ENCODE data around the gene DGKQ. TPM values are rescaled to one million over a fixed set of nuclear protein-coding genes. Genes with fewer than 3 reads are reported as not detected.
"Not testable (repeated sequence)": the region's sequence is repeated elsewhere in the genome, so short reads cannot be mapped to it uniquely, and the experiment has no call there.

The DGKQ gene
- total RNA-seq, 1 donor from 2014 or later: 15.0 TPM

- Mint-ChIP-seq H3K27me3 (ENCODE audit: low read depth) (peaks cover 72% of the 10 kb centered on the region), H3K27ac (ENCODE audit: unreplicated experiment) (no peak overlapping the region), H3K4me3 (no peak overlapping the region), H3K36me3 (ENCODE audit: low read depth) (peaks cover 3% of the 10 kb centered on the region), H3K9me3 (no peaks in the 10 kb centered on the region), H3K4me1 (peaks cover 4% of the 10 kb centered on the region)
- no peak for DNase-seq (ENCODE audit: low read depth, low spot score)
- TF ChIP-seq, protein P1, sequence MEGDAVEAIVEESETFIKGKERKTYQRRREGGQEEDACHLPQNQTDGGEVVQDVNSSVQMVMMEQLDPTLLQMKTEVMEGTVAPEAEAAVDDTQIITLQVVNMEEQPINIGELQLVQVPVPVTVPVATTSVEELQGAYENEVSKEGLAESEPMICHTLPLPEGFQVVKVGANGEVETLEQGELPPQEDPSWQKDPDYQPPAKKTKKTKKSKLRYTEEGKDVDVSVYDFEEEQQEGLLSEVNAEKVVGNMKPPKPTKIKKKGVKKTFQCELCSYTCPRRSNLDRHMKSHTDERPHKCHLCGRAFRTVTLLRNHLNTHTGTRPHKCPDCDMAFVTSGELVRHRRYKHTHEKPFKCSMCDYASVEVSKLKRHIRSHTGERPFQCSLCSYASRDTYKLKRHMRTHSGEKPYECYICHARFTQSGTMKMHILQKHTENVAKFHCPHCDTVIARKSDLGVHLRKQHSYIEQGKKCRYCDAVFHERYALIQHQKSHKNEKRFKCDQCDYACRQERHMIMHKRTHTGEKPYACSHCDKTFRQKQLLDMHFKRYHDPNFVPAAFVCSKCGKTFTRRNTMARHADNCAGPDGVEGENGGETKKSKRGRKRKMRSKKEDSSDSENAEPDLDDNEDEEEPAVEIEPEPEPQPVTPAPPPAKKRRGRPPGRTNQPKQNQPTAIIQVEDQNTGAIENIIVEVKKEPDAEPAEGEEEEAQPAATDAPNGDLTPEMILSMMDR (conservative IDR thresholded peaks at IDR 0.05): no peak
These were observed 28.8 kb upstream of the DGKQ start for GRCh38 chr4:1002131-1002630.

DNA sequence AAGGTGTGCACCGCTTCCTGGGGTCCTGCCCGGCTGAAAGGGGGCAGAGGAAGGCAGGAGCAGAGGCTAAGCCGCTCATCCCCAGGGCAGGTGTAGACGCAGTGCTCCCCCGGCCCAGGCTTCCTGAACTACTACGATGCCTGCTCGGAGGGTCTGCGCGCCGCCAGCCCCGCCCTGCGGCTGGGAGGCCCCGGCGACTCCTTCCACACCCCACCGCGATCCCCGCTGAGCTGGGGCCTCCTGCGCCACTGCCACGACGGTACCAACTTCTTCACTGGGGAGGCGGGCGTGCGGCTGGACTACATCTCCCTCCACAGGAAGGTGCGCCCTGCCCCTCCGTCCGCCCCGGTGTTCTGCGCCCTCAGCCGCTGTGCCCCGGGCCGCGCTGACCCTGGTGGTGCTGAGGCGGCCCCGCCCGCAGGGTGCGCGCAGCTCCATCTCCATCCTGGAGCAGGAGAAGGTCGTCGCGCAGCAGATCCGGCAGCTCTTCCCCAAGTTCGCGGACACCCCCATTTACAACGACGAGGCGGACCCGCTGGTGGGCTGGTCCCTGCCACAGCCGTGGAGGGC is 28.3 kb upstream of the DGKQ start:
- Mint-ChIP-seq H3K27me3 (ENCODE audit: low read depth) (peaks cover 71% of the 10 kb centered on the region), H3K36me3 (ENCODE audit: low read depth) (no peaks in the 10 kb centered on the region), H3K27ac (ENCODE audit: unreplicated experiment) (no peak overlapping the region), H3K9me3 (no peaks in the 10 kb centered on the region), H3K4me3 (no peak overlapping the region), H3K4me1 (peaks cover 4% of the 10 kb centered on the region)
- TF ChIP-seq, protein P1 (conservative IDR thresholded peaks at IDR 0.05): no peak
- DNase-seq (ENCODE audit: low read depth, low spot score): no peak

GRCh38 chr4:1000686-1001260 is 27.4 kb upstream of the DGKQ start:
- H3K27ac Mint-ChIP-seq (ENCODE audit: unreplicated experiment): no peak overlapping the region
- H3K36me3 Mint-ChIP-seq (ENCODE audit: low read depth): no peaks in the 10 kb centered on the region
- DNase-seq (ENCODE audit: low read depth, low spot score): no peak
- peaks cover 69% of the 10 kb centered on the region for H3K27me3 Mint-ChIP-seq (ENCODE audit: low read depth)
- H3K4me1 Mint-ChIP-seq: peaks cover 4% of the 10 kb centered on the region
- H3K9me3 Mint-ChIP-seq: no peaks in the 10 kb centered on the region
- TF ChIP-seq, protein P1 (conservative IDR thresholded peaks at IDR 0.05): no peak
- H3K4me3 Mint-ChIP-seq: peak overlapping the region; percentile 38

DNA sequence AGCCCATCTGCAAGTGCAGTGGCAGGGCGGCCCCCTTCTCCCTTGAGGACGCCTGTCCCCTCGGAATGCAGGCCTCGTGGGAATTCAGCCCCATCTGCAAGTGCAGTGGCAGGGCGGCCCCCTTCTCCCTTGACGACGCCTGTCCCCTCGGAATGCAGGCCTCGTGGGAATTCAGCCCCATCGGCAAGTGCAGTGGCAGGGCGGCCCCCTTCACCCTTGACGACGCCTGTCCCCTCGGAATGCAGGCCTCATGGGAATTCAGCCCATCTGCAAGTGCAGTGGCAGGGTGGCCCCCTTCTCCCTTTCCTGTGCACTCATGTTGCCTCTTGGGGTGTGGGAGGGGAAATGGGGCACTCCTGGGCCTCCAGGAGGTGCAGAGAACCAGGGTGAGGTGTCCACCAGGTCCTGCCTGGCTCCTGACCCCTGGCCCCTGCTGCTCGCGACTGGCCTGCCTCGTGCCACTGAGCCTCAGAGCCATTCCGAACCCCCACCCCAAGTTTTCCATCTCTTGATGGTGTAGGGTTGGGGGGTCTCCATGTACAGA is 26.6 kb upstream of the DGKQ start:
- Mint-ChIP-seq H3K4me1 (peaks cover 4% of the 10 kb centered on the region), H3K9me3 (no peaks in the 10 kb centered on the region), H3K27ac (ENCODE audit: unreplicated experiment) (no peak overlapping the region), H3K4me3 (no peak overlapping the region), H3K36me3 (ENCODE audit: low read depth) (no peaks in the 10 kb centered on the region), H3K27me3 (ENCODE audit: low read depth) (peaks cover 67% of the 10 kb centered on the region)
- no peak for DNase-seq (ENCODE audit: low read depth, low spot score)
- TF ChIP-seq, protein P1 (conservative IDR thresholded peaks at IDR 0.05): no peak

- peaks cover 61% of the 10 kb centered on the region for H3K27me3 Mint-ChIP-seq (ENCODE audit: low read depth)
- H3K27ac Mint-ChIP-seq (ENCODE audit: unreplicated experiment): not testable (repeated sequence)
These were observed 26.0 kb upstream of the DGKQ start for GRCh38 chr4:999240-999863.

More at GRCh38 chr4:999240-999863, 26.0 kb upstream of the DGKQ start:
- not testable (repeated sequence) for H3K36me3 Mint-ChIP-seq (ENCODE audit: low read depth); H3K9me3 Mint-ChIP-seq; H3K4me1 Mint-ChIP-seq; DNase-seq (ENCODE audit: low read depth, low spot score)
- peak overlapping the region; percentile 45 for H3K4me3 Mint-ChIP-seq
